IPS DF 19.7 (cell line): ENCODE results near the gene FKTN.

Experiments
- DNase-seq: peaks from one replicate; pipeline ENCODE4 v3.0.0-alpha.2; 2013; ENCODE audit warnings: low read depth, low spot score

The FKTN gene

DNA sequence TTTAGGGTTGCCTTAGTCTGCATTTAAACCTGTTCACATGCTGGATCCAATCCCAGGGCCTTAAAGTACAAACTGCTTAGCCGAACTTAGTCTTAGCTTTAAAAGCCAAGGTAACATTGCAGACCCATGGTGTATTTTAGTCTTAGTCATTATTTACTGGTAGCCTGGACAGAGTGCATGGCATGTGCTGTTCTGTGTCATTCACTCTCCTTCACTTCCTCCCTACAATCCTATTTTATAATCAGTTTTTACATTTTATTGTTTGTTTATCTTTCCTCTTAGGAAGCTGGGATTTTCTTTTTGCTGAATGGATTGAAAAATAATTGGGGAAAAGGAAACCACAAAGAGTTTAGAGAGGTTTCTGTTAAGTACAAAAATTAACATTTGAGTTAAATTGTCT, 74.9 kb downstream of the FKTN start:
- no peak for DNase-seq

DNA sequence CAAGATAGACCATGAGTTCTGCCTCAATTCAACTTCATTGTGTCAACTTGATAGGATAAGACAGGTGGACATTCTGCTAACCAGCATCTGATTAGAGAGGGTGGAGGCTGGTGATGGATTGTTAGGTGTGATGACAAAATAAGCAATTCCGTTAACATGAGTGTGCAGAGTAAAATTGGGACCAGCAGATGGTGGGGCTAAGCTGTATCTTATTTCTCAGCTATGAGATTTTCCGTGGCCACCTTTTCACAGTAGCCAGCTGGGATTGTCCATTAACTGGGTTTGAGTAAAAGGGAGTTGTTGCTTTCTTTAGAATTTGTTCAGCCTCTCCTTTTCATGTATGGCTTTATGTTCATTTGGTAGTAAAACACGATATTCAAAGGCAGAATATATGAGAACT, 75.5 kb downstream of the FKTN start:
- DNase-seq = no peak

DNA sequence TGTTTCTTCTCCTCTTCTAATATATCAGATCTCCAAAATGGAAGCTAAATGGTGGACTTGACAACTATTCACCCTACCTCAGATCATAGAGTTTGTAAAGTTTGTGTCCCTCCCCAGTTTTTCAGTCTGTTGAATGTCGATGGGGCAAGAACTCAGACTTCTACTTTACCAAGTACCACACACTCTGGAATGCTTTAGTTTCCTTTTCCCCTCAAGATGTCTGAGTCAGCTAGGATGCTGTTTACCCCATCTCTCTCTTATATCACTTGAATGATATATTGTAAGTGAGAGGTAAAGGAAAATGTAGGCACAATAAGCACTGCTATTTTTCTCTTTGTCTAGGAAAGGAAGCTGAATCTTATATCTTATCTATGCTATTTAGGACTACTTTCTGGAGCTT, 78.4 kb downstream of the FKTN start:
- DNase-seq = no peak

DNA sequence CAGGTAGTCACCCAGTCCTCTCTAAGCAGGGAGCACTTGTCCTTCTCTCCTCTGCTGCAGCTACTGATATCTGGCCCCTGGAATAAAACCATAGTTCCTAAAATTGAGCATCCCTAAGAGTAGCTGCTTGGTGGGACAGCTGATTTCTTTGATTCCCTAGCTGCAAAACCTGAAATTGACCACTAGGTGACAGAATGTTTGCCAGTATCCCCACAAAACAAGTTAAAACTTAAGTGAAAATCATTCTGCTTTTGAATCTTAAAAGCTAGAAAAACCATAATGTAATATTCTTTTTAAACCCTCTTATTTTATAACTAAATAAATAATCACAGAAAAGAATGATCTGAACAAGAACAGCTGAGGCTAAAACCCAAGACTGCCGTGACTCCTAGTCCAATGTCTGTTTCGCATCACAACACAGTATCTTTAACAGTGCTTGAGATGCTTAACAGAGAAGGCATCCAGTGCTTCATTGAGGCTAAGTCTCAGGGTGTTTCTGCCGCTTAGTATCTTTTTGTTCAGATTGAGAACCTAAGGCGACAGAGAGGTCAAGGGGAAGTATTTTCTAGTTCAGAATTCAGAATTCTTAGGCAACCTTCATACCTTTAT, 80.0 kb downstream of the FKTN start:
- DNase-seq = no peak

DNA sequence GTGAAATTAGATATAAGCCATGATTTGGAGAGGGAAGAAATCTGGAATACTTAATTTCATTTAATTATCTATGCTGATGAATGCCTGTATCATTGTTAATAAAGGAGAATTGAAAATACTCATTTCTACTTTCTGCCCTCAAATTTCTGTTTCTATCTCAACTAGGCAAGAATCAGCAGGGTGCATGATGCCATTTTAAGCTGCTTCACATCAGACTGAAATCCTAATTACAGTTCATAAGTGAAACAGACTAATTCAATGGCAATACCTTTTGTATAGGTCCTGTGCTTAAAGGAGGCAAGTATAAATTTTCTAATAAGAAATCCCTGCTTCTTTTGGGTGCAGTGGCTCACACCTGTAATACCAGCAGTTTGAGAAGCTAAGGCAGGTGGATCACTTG, 82.0 kb downstream of the FKTN start:
- no peak for DNase-seq

DNA sequence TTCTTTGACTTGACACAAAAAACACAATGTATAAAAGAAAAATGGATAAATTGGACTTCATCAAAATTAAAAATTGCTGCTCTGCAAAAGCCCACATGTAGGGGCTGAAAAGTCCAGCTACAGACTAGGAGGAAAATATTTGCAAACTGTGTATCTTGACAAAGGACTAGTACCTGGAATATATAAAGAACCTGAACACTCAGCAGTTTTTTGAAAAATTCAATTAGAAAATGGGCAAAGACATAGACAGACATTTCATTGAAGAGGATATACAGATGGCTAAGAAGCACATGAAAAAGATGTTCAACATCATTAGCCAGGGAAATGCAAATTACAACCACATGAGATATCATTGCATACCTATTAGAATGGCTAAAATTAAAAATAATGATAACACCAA, 85.9 kb downstream of the FKTN start:
- DNase-seq = no peak

DNA sequence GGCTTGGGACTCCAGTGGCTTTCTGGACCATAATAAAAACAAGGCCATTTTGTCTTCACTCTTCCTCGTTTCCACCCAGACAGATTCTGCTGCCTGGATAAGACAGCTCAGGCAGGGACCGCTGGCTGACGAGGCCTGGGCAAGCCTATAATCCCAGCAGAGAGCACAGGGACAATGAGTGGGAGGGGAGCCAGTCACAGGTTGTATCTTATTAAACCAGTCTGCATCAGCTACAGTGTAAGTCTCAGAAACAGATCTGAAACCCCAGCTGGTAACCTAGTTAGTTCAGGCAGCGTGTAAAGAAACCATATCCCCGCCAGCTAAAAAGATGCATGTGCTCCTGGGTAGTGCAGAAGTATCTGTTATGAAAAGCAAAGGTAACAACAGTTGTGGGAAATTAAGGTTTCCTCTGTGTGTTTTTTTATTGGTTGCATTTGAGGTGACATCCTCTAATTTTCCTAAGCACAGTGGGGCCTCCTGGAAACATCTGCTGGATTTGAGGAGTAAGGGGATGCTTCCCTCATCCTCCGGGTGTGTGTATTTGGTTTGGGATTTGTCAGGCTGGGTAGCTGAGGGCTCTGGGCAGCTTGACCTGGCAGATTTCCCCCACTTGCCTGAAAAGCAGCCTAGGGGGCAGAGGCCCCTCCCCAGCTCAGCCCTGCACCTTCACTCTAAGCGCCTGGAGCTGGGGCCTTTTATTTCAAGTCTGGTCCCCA, 89.1 kb downstream of the FKTN start:
- no peak for DNase-seq

DNA sequence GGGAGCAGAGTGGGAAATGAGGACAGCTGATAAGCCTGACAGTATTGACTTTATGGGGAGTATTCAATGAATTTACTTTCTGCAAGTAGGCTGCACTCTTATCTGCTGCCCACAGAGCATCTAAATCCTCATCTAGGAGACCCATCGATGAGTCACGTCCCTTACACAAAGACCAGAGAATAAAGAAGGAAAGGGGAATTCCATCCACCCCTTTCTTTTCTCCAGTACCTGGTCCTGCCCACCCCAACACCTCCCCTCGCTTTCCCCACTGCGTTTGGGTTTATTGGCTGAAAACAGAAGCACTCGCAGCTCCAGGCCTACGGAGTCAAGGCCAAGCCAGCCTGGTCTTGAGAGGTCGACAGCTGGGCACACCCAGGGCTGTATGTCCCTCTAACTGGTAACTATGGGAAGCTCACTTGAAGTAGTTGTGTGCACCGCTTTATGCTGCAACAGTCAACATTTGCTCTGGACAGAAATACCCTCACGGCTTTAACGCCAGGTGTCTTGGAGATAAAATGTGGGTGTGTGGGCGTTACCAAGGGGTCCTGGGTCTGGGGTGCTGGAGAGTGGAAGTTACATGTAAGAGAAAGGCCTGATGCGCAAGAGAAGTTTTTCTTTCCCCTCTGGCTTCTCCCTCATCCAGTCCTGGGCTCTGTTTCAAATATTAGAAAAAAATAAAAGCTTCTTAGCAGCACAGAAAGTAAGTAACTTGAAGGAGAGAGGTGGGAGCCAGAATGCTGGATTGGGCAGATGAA, 89.8 kb downstream of the FKTN start:
- DNase-seq = peak; percentile 7

DNA sequence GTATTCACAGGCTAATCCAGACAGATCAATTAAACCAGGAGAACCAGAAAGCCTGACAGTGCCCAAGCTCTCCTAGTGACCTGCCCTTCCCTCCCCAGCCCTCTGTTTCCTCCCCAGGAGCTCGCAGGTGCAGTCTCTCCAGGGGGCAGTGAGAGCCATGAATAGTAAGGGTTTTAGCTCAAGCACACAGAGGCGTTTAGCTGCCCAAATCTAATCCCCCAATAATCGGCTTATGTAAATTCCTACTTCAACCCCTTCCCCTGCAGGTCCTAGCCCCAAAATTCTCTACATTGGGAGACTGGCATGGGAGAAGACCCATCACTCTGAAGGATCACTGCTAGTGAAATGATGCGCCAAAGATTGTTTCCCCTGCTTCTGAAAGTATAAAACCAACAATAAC, 93.9 kb downstream of the FKTN start:
- DNase-seq = no peak

DNA sequence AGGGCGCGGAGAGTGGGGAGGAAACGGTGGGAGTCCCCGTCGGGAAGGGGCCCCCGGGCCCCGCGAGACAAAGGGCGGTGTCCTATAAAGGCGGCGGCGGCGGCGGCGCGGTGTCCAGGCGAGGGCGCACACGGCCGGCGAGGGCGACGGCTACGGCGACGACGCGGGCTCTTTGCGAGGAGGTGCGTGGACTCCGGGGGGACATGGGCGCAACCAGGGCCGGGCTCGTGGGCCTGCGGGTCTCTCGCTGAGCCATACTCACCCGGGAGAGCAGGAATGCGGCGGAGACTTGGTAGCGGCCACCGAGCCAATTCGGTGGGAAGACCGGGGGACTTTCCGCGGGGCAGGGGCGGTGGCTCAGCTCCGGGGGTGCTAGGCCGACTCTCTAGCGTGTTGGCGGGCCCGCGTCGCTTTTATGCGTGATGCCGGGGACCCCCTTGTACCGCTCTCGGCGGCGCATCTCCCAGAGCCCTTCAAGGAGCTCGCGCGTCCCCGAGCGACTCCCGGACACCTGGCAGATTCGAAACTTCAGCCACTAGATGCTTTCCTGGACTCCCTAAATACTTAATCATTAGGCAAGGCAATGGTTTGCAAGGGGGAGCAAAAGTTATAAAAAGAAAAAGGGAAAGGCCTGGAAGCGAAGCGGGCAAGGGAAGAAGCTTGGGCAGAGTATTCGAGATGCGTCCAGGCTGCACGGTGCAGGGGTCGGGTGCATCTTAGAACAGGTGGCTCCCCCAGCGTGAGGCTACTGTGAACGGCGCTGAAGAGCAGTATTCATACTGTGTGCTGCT, 98.4 kb downstream of the FKTN start:
- no peak for DNase-seq

DNA sequence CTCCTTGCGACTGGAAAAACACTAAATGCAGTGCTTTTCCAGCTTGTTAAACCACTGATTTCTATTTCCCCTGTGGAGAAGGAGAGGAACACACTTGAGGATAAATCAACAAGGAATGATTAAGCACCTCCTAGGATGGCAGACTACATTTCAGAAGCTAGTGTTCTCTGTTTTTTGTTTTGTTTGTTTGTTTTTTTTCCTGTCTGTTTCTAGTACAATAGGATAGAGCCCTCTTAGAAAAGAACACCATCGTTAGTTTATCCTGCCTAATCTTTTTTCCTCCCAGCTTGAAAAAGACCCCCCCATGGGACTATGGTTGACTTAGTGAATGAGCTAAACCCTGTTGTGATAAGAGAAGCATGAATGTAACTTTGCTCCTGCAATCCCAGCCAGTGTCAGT, 100.4 kb downstream of the FKTN start:
- DNase-seq = no peak

DNA sequence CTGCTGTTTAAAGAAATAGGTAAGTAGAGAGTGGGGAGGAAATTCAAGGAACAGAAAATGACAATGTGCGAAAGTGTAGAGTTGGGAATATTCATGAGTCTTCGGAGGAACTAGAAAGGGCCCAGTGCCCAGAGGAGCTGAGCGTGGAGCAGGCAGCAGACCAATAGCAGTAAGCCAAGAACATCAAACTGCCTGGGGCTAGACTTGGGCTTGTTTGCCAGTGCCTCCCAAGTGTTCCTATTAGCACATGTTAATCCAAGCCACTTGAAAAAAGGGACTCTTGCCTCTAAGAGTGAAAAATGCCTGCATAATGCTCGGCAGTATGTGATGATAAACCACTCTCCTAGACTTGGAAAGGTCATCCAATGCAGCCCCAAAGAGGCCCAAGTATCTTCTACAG, 103.1 kb downstream of the FKTN start:
- no peak for DNase-seq

DNA sequence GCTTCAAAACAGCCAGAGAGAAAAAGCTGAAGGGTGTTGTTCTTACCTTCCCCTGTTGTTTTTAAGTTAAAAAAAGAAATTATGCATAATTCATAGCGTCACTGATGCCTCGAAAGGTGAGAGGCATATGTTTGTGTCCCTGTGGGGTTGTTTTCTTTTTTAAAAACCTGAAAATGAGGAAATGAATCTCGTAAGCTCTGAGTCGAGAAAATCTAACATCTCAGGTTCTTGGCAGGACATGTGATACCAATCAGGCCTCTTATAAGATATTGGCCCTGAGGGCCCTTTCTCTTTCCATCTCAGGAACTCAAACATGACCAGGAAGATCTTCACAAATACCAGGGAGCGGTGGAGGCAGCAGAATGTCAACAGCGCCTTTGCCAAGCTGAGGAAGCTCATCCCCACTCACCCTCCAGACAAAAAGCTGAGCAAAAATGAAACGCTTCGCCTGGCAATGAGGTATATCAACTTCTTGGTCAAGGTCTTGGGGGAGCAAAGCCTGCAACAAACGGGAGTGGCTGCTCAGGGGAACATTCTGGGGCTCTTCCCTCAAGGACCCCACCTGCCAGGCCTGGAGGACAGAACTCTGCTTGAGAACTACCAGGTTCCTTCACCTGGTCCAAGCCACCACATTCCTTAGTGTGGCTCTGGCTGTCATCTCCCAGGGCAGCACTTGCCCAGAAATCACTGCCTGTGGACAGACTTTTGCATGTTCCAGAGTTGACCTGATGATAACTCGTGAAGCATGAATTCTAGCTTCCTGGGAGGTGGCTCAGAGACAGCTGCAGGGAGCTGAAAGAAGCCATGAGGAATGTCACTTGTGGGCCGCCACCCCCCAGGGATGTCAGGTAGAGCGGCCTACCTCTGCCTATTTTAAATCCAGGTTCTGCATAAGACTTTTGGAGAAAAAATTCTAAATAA, 104.5 kb downstream of the FKTN start, which contains the start of gene TAL2:
Gene TAL2, plus strand, starts transcription at position 274 of the 921 bp plus-strand sequence. Its CDS starts 40 bp downstream, at position 314.
- no peak for DNase-seq

DNA sequence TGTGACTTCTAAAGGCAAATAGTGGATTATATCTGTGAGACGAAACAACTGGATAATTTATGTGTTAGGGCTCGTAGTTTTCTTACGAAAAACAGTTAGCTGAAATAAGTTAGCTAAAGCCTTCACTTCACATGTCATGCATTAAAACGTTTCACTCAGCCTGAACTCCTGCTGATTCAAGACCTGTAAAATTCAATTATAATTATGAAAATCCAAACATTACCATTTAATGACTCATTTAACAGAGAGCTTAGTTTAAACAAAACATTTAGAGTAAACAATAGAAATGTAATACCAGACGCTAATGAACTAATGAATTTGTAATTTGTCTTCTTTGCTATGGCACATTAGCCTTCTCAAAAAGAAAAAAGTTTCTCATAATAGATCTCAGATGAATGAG, 106.0 kb downstream of the FKTN start:
- no peak for DNase-seq

DNA sequence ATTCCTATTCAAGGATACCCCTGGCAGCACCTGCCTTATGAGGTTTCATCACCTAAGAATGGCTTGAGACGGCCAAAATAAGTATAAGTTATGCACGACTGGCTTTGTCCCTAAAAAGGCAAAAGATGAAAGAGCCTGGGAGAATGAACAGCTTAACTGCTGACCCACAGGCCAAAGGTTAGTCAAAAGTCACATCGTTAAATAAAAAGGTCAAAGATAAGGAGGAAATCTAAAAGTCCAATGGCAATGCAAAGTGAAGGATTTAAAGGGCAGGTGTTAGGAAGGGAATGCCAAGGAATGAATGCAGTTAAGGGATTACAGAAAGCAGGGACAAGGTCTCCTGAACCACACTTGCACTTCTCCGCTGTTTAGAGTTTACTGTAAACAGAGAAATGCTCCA, 109.9 kb downstream of the FKTN start:
- DNase-seq = no peak

DNA sequence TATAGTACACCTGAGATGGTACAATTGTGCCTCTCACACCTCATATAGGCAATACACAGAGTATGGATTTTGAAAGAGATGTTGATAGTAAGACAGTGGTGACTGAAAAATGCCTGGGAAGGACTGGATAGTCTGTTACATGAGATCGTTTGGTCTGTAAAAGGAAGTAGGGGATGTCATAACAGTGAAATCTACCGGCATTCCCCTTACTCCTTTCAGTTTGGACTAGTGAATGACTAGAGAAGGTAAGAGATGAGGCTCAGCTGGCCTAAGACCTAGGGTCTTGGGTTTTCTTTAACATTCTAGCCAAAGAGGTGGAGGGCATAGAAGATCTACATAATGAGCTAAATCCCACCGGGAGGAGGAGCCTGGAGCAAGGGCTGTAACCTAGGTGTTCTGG, 112.4 kb downstream of the FKTN start:
- DNase-seq = no peak

DNA sequence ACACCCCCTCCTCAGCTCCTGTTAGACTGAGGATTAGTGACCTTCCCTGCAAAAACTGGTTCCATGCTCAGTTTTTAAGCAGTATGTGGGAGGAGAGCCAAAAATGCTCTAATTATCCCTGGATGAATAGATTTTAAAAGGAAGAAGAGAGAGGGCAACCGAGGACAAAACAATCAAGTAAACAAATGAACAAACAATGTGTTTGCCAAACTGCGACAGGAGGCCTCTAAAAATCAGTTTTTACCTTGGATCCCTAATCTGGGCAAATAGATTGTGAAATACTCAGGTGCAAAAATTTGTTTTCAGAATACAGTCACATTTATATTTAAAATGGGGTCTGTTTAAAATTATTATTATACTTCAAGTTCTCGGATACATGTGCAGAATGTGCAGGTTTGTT, 112.8 kb downstream of the FKTN start:
- DNase-seq = no peak

DNA sequence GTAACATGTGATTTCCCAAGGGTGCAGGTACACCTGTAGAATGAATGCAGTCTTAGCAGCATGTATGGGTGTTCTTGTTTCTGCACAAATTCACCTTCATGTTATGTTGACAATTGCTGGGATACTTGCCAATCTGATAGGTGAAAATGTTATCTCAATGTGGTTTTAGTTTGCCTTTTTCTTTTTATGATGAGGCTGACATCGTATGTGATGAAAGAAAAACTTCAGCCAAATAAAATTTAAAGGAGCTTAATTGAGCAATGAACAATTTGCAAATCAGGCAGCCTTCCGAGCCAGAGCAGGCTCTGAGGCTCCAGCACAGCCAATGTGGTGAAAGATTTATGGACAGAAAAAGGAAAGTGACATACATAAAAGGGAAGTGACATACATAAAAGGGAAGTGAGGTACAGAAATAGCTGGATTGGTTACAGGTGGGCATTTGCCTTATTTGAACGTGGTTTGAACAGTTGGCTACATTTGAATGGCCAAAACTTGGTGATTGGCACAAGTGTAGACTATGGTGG, 114.8 kb downstream of the FKTN start:
- no peak for DNase-seq

DNA sequence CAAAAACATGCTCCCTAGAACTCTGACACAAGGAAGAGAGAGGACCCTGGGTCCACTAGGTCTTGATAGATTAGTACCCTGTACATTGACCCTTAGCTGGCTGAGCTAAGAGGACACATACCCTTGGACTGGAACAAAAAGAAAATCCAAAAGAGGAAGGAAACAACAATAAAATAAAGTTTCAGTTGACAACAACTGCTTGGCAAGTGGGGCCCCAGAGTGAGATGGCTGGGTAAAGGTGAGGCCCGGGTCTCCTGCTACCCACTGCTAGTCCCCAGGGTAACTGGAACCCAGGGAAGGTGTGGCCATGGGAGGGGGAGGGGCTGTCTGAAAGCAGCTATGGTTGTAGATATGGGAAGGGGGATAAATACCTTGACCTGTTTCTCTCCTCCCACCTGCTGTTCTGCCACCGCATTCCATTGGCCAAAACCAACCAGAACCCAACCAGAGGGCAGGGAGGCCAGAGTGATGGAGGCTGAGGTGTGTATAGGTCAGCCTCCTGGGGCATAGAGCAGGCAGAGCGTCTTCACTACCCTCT, 116.0 kb downstream of the FKTN start:
- DNase-seq = no peak

DNA sequence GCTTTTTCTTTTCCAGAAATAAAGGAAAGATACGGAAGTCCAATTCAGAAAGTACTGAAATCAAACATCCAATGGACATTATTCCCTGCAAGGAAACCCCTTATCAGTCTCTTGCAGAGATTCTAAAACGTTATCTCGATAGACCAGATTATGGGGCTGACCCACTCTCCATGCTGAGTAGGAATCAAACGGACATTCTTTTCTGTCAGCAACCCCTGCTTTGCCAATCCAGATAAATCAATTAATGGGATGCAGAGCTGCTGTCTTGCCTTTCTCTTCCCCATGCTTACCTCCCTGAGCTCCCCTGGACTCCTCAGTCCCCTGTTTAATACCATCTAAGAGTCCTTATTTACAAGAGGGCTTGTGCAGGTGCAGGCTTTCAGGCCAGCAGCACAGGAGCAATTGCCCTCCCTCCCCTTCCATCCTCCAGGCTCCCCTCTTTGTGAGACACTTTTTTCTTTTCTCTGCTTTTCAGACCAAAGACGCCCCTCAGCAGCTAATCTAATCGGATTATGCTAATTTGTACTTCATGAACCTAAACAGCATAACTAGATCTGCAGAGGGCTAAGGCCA, 118.5 kb downstream of the FKTN start:
- no peak for DNase-seq
